AG09309 (cell line): ENCODE results near the gene KCNT2.

Experiments used
- DNase-seq: peaks from one replicate; pipeline ENCODE4 v3.0.0-alpha.2; 2010; ENCODE audit warnings: low read depth
- H3K4me3 ChIP-seq: 2 replicates; pipeline ENCODE4 v1.5.1; 2011; ENCODE audit warnings: mild to moderate bottlenecking, low read depth, low read length, moderate library complexity; ENCODE audit not compliant: control insufficient read depth
- CTCF ChIP-seq: IDR thresholded peaks from 2 replicates; pipeline ENCODE4 v1.5.1; 2011; ENCODE audit warnings: mild to moderate bottlenecking, low read depth, low read length, inconsistent platforms; ENCODE audit not compliant: insufficient read depth, control insufficient read depth; ENCODE audit errors: missing control alignments

The KCNT2 gene

GRCh38 chr1:196573226-196573625 lies 35.0 kb downstream of the KCNT2 start:
- H3K4me3 ChIP-seq, result no peak overlapping the region
- no peak for DNase-seq
- TF ChIP-seq CTCF, result no peak

GRCh38 chr1:196567238-196567637 lies 41.0 kb downstream of the KCNT2 start:
- no peak for TF ChIP-seq CTCF
- DNase-seq, result no peak
- no peak overlapping the region for H3K4me3 ChIP-seq

GRCh38 chr1:196563768-196564167 lies 44.5 kb downstream of the KCNT2 start:
- TF ChIP-seq CTCF, result no peak
- no peak overlapping the region for H3K4me3 ChIP-seq
- no peak for DNase-seq

- no peak for TF ChIP-seq CTCF
- no peak overlapping the region for H3K4me3 ChIP-seq
- DNase-seq, result no peak
Observed at GRCh38 chr1:196559314-196559713, 48.9 kb downstream of the KCNT2 start.

- peak; percentile 64 for DNase-seq
- TF ChIP-seq CTCF, result no peak
- peak overlapping the region; percentile 35 for H3K4me3 ChIP-seq
Observed at GRCh38 chr1:196558411-196558810, 49.8 kb downstream of the KCNT2 start.

GRCh38 chr1:196557797-196558196 lies 50.4 kb downstream of the KCNT2 start:
- no peak overlapping the region for H3K4me3 ChIP-seq
- no peak for DNase-seq
- no peak for TF ChIP-seq CTCF

- H3K4me3 ChIP-seq, result no peak overlapping the region
- TF ChIP-seq CTCF, result no peak
- DNase-seq, result no peak
Observed at GRCh38 chr1:196550731-196551130, 57.5 kb downstream of the KCNT2 start.
